Activated CD4-positive, alpha-beta T cell treated with anti-CD3 and anti-CD28 coated beads, Interleukin-2, Interleukin-4, amounts not matched to agents 100 ng/mL and 50 ng/mL, durations not matched to agents 16 hours and 8 hours (primary cell): Measurements from ENCODE around the gene MRC2.

Source experiments
- DNase-seq: peaks from one replicate; pipeline ENCODE4 v3.0.0-alpha.2; 2020; ENCODE audit warnings: low spot score

Gene MRC2

GRCh38 chr17:62663304-62663703 is 35.8 kb downstream of the MRC2 start:
- no peak for DNase-seq

GRCh38 chr17:62664336-62665120 is 37.1 kb downstream of the MRC2 start:
- no peak for DNase-seq

- DNase-seq, result no peak
Observed at GRCh38 chr17:62665599-62665998, 38.1 kb downstream of the MRC2 start.

- DNase-seq, result no peak
Observed at GRCh38 chr17:62666061-62666800, 38.8 kb downstream of the MRC2 start.

- DNase-seq, result no peak
Observed at GRCh38 chr17:62666801-62667591, 39.5 kb downstream of the MRC2 start.

- no peak for DNase-seq
Observed at GRCh38 chr17:62668091-62668804, 40.8 kb downstream of the MRC2 start.

GRCh38 chr17:62670202-62670821 is 42.8 kb downstream of the MRC2 start:
- DNase-seq, result no peak

- DNase-seq, result no peak
Observed at GRCh38 chr17:62671553-62671952, 44.1 kb downstream of the MRC2 start.

GRCh38 chr17:62672957-62673356 is 45.5 kb downstream of the MRC2 start:
- no peak for DNase-seq

- DNase-seq, result no peak
Observed at GRCh38 chr17:62673614-62674362, 46.3 kb downstream of the MRC2 start.

GRCh38 chr17:62674363-62674739 is 46.9 kb downstream of the MRC2 start:
- DNase-seq, result no peak

- DNase-seq, result no peak
Observed at GRCh38 chr17:62674841-62675240, 47.4 kb downstream of the MRC2 start.

- no peak for DNase-seq
Observed at GRCh38 chr17:62675260-62675659, 47.8 kb downstream of the MRC2 start.

- DNase-seq, result no peak
Observed at GRCh38 chr17:62675701-62676100, 48.2 kb downstream of the MRC2 start.

GRCh38 chr17:62676231-62676943 is 48.9 kb downstream of the MRC2 start:
- DNase-seq, result no peak

- DNase-seq, result no peak
Observed at GRCh38 chr17:62676952-62677596, 49.6 kb downstream of the MRC2 start.

GRCh38 chr17:62678214-62678919 is 50.9 kb downstream of the MRC2 start:
- no peak for DNase-seq

GRCh38 chr17:62679866-62680377 is 52.5 kb downstream of the MRC2 start:
- no peak for DNase-seq

- DNase-seq, result no peak
Observed at GRCh38 chr17:62680541-62681052, 53.1 kb downstream of the MRC2 start.
